CD4-positive, alpha-beta T cell (primary cell): Measurements from ENCODE around the gene CDC7. TPM values are rescaled to one million over a fixed set of nuclear protein-coding genes. Genes with fewer than 3 reads are reported as not detected.

ENCODE experiments used
- ATAC-seq: fragments of 200-7000 bp; cut with Tn5 transposase; one replicate; pipeline ENCODE4 v1.10.0; 2022; ENCODE audit warnings: mild to moderate bottlenecking; ENCODE audit not compliant: poor library complexity
- CTCF ChIA-PET: fragments of 350-600 bp; sonication (Branson Sonifier 250); formaldehyde crosslinking; loops from one replicate; lab custom pipeline; 2021; ENCODE audit warnings: antibody characterized with exemption, inconsistent platforms; lab: Charles Lee
- POLR2A ChIA-PET: fragments of 350-600 bp; sonication (Branson Sonifier 250); formaldehyde crosslinking; loops from one replicate; lab custom pipeline; 2021; ENCODE audit warnings: antibody characterized with exemption, inconsistent platforms; lab: Charles Lee
- DNase-seq, 14 experiments: peaks; one replicate each; pipeline ENCODE4 v3.0.0-alpha.2; 2013 to 2020; ENCODE audit warnings: mixed read lengths in 2 of 14
- H3K27ac ChIP-seq, 2 donors: one replicate each; pipeline versions ENCODE4 v1.5.1 to v1.7.0; 2013; ENCODE audit warnings: low read length in 2 of 2, low read depth in 1 of 2, mild to moderate bottlenecking in 1 of 2
- H3K27me3 ChIP-seq, 2 experiments: 1 replicate in 1 of 2; 2 replicates in 1 of 2; pipeline versions ENCODE4 v1.6.1 to v1.7.0; 2013; ENCODE audit warnings: low read length in 2 of 2, control low read depth in 1 of 2, mild to moderate bottlenecking in 1 of 2, moderate library complexity in 1 of 2; ENCODE audit not compliant: insufficient read depth in 2 of 2, control insufficient read depth in 1 of 2
- H3K36me3 ChIP-seq: one replicate; pipeline ENCODE4 v1.6.1; 2013; ENCODE audit warnings: low read length, control low read depth; ENCODE audit not compliant: insufficient read depth
- H3K4me1 ChIP-seq: one replicate; pipeline ENCODE4 v1.6.1; 2013; ENCODE audit warnings: low read length, control low read depth; ENCODE audit not compliant: insufficient read depth
- H3K4me3 ChIP-seq: one replicate; pipeline ENCODE4 v1.5.1; 2013; ENCODE audit warnings: mild to moderate bottlenecking, low read length, moderate library complexity
- H3K9me3 ChIP-seq, 2 experiments: 1 replicate in 1 of 2; 2 replicates in 1 of 2; pipeline versions ENCODE4 v1.6.1 to v1.7.0; 2013; ENCODE audit warnings: low read length in 2 of 2, mild to moderate bottlenecking in 2 of 2, control low read depth in 1 of 2, moderate library complexity in 1 of 2; ENCODE audit not compliant: control insufficient read depth in 1 of 2, insufficient read depth in 1 of 2
- H3K27ac Mint-ChIP-seq: one replicate; pipeline ENCODE4 v1.8.0; 2020; ENCODE audit warnings: mixed read lengths
- H3K27me3 Mint-ChIP-seq: one replicate; pipeline ENCODE4 v1.8.0; 2021; ENCODE audit warnings: mixed read lengths
- H3K36me3 Mint-ChIP-seq: one replicate; pipeline ENCODE4 v1.8.0; 2021; ENCODE audit warnings: low read depth, mixed read lengths
- H3K4me1 Mint-ChIP-seq: one replicate; pipeline ENCODE4 v1.8.0; 2021; ENCODE audit warnings: low read depth, mixed read lengths
- H3K4me3 Mint-ChIP-seq: one replicate; pipeline ENCODE4 v1.8.0; 2020; ENCODE audit warnings: mild to moderate bottlenecking, mixed read lengths
- H3K9me3 Mint-ChIP-seq: one replicate; pipeline ENCODE4 v1.8.0; 2020; ENCODE audit warnings: mixed read lengths
- CTCF ChIP-seq: fragments of 200-600 bp; IDR thresholded peaks from one replicate; pipeline ENCODE4 v1.8.0; 2022; ENCODE audit warnings: antibody characterized with exemption, mild to moderate bottlenecking
- intact Hi-C, 2 experiments: fragments of 100-400 bp; cut with DNase I in 1 of 2; cut with micrococcal nuclease in 1 of 2; formaldehyde crosslinking; loops; one replicate each; pipeline versions ENCODE4 v1.15.1 to v1.9.0; 2023 to 2025; cut with DNase I, micrococcal nuclease
- total RNA-seq, 174 experiments: library from RNA in 2 of 174; stranded (reverse) in 2 of 174; gene quantifications; one replicate each; pipeline ENCODE4 v1.2.3 and lab custom pipeline; 2021 to 2026

The CDC7 gene
- total RNA-seq, 2 experiments from 2014 or later: 4.2 to 4.8 TPM

DNA sequence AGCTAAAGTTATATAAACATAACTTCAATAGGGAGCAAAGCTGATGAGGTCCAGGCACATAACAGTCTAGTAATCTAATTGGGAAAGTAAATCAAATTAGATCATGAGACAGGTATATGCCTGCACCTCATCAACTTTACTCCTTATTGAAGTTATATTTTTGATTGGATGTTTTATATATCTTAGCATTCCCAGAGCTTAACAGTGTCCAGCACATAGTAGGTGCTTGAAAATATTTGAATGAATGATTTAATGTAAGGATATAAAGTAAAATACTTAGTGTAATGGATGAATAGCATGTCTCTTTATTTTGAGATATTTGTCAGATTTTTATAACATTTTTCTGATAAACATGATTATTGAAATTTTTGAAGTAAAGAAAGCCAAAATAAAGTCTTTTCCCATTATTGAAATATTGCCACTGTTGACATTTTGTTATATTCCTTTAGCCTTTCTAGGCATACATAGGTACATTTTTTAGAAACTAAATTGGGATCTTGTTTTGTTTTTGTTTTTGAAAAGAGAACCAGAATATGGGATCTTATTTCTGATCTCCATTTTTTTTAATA is 2.8 kb downstream of the CDC7 start:
- intact Hi-C loops: loop anchor here in 1 of 2 experiments (10.0 kb wide), 3 partner anchors 301 to 1121 kb away; partner anchors contain the start of gene BTBD8
- H3K27me3 Mint-ChIP-seq: no peaks in the 10 kb centered on the region

GRCh38 chr1:91503975-91504530 is 3.4 kb downstream of the CDC7 start:
- peaks cover 5% of the 10 kb centered on the region for H3K36me3 Mint-ChIP-seq
- no peaks in the 10 kb centered on the region for H3K27me3 ChIP-seq
- DNase-seq: no peak

More for the DNA sequence above, 2.8 kb downstream of the CDC7 start:
- no peak for TF ChIP-seq CTCF
- ChIA-PET CTCF (interaction anchor here (1.0 kb wide), 1 partner anchor 381 kb away, joined by 3 read pairs; no protein-coding TSS in a partner anchor), POLR2A (no interaction called here)
- Mint-ChIP-seq H3K4me3 (no peak overlapping the region), H3K9me3 (no peaks in the 10 kb centered on the region), H3K27ac (no peak overlapping the region), H3K4me1 (peaks cover 31% of the 10 kb centered on the region), H3K36me3 (peaks cover 5% of the 10 kb centered on the region)
- DNase-seq (no peak), ATAC-seq (no peak)
- Histone ChIP-seq H3K27ac (no peak overlapping the region), H3K27me3 (no peaks in the 10 kb centered on the region), H3K36me3 (no peaks in the 10 kb centered on the region), H3K9me3 (no peaks in the 10 kb centered on the region), H3K4me3 (no peak overlapping the region), H3K4me1 (peaks cover 13% of the 10 kb centered on the region)

DNA sequence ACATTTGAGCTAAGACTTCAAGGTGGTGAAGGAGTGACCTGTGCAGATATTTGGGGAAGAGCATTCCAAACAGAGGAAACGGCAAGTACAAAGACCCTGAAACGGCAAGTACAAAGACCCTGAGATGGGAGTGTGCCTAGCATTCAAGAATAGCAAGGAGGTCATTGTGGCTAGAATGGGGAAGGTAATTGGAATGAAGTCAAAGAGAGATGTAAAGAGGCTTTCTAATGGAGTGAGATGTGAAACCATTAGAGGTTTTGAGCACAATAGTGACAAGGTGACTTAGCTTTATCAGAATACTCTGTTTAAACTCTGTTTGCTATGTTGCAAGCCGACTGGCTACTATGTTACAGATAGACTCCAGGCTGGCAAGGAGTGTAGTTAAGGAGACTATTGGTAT is 4.4 kb downstream of the CDC7 start:
- Mint-ChIP-seq H3K4me3 (no peak overlapping the region), H3K4me1 (peaks cover 37% of the 10 kb centered on the region), H3K27ac (no peak overlapping the region), H3K36me3 (peaks cover 12% of the 10 kb centered on the region), H3K27me3 (no peaks in the 10 kb centered on the region), H3K9me3 (no peaks in the 10 kb centered on the region)
- H3K4me3 ChIP-seq: no peak overlapping the region
- DNase-seq: no peak
- no peaks in the 10 kb centered on the region for H3K27me3 ChIP-seq
- POLR2A ChIA-PET: no interaction called here
- no peak for ATAC-seq
- intact Hi-C loops: loop anchor here in 1 of 2 experiments (5.0 to 10.0 kb wide), 5 partner anchors 300 to 1120 kb away; partner anchors contain the start of genes BTBD8, GLMN and RPAP2
- H3K4me1 ChIP-seq: peaks cover 10% of the 10 kb centered on the region
- H3K9me3 ChIP-seq: no peaks in the 10 kb centered on the region
- TF ChIP-seq CTCF: no peak
- CTCF ChIA-PET: no interaction called here
- H3K27ac ChIP-seq: no peak overlapping the region
- peaks cover 3% of the 10 kb centered on the region for H3K36me3 ChIP-seq

More at GRCh38 chr1:91503975-91504530, 3.4 kb downstream of the CDC7 start:
- no peak for TF ChIP-seq CTCF
- ChIA-PET CTCF (interaction anchor here (1.0 kb wide), 1 partner anchor 380 kb away, joined by 3 read pairs; no protein-coding TSS in a partner anchor), POLR2A (no interaction called here)
- no peak overlapping the region for H3K27ac ChIP-seq
- H3K36me3 ChIP-seq: peaks cover 3% of the 10 kb centered on the region
- no peaks in the 10 kb centered on the region for H3K27me3 Mint-ChIP-seq
- no peak overlapping the region for H3K4me3 ChIP-seq
- no peaks in the 10 kb centered on the region for H3K9me3 ChIP-seq
- no peak overlapping the region for H3K27ac Mint-ChIP-seq
- no peak overlapping the region for H3K4me3 Mint-ChIP-seq
- peaks cover 37% of the 10 kb centered on the region for H3K4me1 Mint-ChIP-seq
- no peaks in the 10 kb centered on the region for H3K9me3 Mint-ChIP-seq
- ATAC-seq: no peak
- intact Hi-C loops: loop anchor here in 1 of 2 experiments (10.0 kb wide), 3 partner anchors 301 to 1121 kb away; partner anchors contain the start of gene BTBD8
- H3K4me1 ChIP-seq: peaks cover 13% of the 10 kb centered on the region
